ENCODE results near the gene TMPRSS11D.

GRCh38 chr4:67861513-67861912 lies 22.3 kb downstream of the TMPRSS11D start:
- TF ChIP-seq EZH2 (IDR thresholded peaks at IDR 0.05; ENCODE audit: insufficient read depth, poor library complexity, severe bottlenecking): no peak
- TF ChIP-seq EZH2phosphoT487 (IDR thresholded peaks at IDR 0.05; ENCODE audit: insufficient read depth, low read depth): no peak
